Astrocyte (in vitro differentiated cells and primary cell): ENCODE data around the gene SLC6A3.

Experiments
- EZH2 ChIP-seq: IDR thresholded peaks from 2 replicates; pipeline ENCODE4 v1.6.1; 2012; ENCODE audit warnings: mild to moderate bottlenecking, low read length, inconsistent platforms; ENCODE audit not compliant: insufficient read depth
- TF ChIP-seq, protein P1 (sequence below): IDR thresholded peaks from 2 replicates; pipeline ENCODE4 v1.5.1; 2011; ENCODE audit warnings: low read depth, mild to moderate bottlenecking, inconsistent platforms, low read length, moderate library complexity; ENCODE audit not compliant: insufficient read depth

DNA sequence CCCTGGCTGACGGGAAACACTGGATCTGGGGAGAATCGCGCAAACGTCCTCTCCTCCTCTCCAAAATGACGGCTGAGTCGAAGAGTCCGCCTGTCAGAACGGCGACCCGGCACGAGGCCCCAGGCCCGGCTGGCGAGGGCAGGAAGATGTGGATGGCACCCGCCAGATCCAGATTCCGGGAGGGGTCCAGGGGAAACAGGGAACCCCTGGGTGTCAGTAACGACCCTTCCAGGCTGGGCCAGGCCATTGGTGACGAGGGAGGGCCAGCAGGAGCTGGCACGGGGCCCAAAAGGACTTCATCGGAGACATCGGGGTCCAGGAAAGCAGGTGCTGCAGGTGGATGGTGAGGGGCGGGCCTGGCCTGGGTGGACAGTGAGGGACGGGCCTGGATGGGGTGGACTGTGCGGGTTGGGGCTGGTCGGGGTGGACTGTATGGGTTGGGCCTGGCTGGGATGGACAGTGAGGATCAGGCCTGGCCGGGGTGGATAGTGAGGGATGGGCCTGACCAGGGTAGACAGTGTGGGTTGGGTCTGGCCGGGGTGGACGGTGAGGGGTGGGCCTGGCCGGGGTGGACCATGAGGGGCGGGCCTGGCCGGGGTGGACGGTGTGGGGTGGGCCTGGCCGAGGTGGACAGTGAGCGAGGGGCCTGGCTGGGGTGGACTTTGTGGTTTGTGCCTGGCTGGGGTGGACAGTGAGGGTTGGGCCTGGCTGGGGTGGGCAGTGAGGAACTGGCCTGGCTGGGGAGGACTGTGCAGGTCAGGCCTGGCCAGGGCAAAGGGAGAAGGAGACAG is 14.0 kb downstream of the SLC6A3 start:
- TF ChIP-seq, protein P1, sequence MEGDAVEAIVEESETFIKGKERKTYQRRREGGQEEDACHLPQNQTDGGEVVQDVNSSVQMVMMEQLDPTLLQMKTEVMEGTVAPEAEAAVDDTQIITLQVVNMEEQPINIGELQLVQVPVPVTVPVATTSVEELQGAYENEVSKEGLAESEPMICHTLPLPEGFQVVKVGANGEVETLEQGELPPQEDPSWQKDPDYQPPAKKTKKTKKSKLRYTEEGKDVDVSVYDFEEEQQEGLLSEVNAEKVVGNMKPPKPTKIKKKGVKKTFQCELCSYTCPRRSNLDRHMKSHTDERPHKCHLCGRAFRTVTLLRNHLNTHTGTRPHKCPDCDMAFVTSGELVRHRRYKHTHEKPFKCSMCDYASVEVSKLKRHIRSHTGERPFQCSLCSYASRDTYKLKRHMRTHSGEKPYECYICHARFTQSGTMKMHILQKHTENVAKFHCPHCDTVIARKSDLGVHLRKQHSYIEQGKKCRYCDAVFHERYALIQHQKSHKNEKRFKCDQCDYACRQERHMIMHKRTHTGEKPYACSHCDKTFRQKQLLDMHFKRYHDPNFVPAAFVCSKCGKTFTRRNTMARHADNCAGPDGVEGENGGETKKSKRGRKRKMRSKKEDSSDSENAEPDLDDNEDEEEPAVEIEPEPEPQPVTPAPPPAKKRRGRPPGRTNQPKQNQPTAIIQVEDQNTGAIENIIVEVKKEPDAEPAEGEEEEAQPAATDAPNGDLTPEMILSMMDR, result no peak
- TF ChIP-seq EZH2, result no peak
